ENCODE measurements around the gene DDX28. TPM values are rescaled to one million over a fixed set of nuclear protein-coding genes. Genes with fewer than 3 reads are reported as not detected.

DDX28 gene
- total RNA-seq, 6 donors from 2014 or later, result 4.4 to 13.2 (median 12.1) TPM

GRCh38 chr16:68041783-68042182 is 18.8 kb upstream of the DDX28 start:
- Histone ChIP-seq H3K4me3 (no peak overlapping the region), H3K9me3 (no peaks in the 10 kb centered on the region), H3K27ac (peak overlapping the region in 2 of 4 donors; percentile 34 to 83), H3K27me3 (no peaks in the 10 kb centered on the region), H3K4me1 (peaks cover 11 to 24% (median 19%) of the 10 kb centered on the region in 4 donors), H3K36me3 (peaks cover 0 to 16% (median 0%) of the 10 kb centered on the region in 4 donors)
- ATAC-seq (ENCODE audit: low FRiP score in 2 of 2), result peak in 1 of 2 donors; percentile 65
- no peak for DNase-seq
- WGBS, 2 donors, result 59 to 67% methylated on average over 2 of the region's 2 CpGs
- no peak for TF ChIP-seq POLR2AphosphoS5 (IDR thresholded peaks at IDR 0.05)
- no peak for TF ChIP-seq CTCF (IDR thresholded peaks at IDR 0.05)
- TF ChIP-seq POLR2A (IDR thresholded peaks at IDR 0.05), result no peak
- TF ChIP-seq EP300 (IDR thresholded peaks at IDR 0.05), result no peak

GRCh38 chr16:68040506-68041288 is 17.7 kb upstream of the DDX28 start:
- TF ChIP-seq EP300 (IDR thresholded peaks at IDR 0.05) (no peak), POLR2A (IDR thresholded peaks at IDR 0.05) (no peak), POLR2AphosphoS5 (IDR thresholded peaks at IDR 0.05) (no peak), CTCF (IDR thresholded peaks at IDR 0.05) (peak; percentile 85 to 92 (median 90))
- Histone ChIP-seq H3K4me1 (peaks cover 11 to 24% (median 19%) of the 10 kb centered on the region in 4 donors), H3K36me3 (peaks cover 0 to 16% (median 0%) of the 10 kb centered on the region in 4 donors), H3K9me3 (no peaks in the 10 kb centered on the region), H3K27ac (peak overlapping the region in 3 of 4 donors; percentile 46 to 83 (median 71)), H3K27me3 (no peaks in the 10 kb centered on the region), H3K4me3 (no peak overlapping the region)
- DNase-seq (peak; percentile 85 to 93), ATAC-seq (ENCODE audit: low FRiP score in 2 of 2) (peak; percentile 95 to 96)
- 62 to 72% methylated on average over 13 to 14 of the region's 14 CpGs for WGBS, 2 donors

GRCh38 chr16:68037841-68038597 is 15.0 kb upstream of the DDX28 start:
- TF ChIP-seq POLR2AphosphoS5 (IDR thresholded peaks at IDR 0.05) (no peak), POLR2A (IDR thresholded peaks at IDR 0.05) (no peak), EP300 (IDR thresholded peaks at IDR 0.05) (no peak), CTCF (IDR thresholded peaks at IDR 0.05) (no peak)
- 86 to 87% methylated on average over 9 of the region's 9 CpGs for WGBS, 2 donors
- Histone ChIP-seq H3K4me1 (peaks cover 11 to 24% (median 19%) of the 10 kb centered on the region in 4 donors), H3K27me3 (no peaks in the 10 kb centered on the region), H3K27ac (peak overlapping the region; percentile 38 to 83 (median 68)), H3K9me3 (no peaks in the 10 kb centered on the region), H3K36me3 (peaks cover 0 to 16% (median 0%) of the 10 kb centered on the region in 4 donors), H3K4me3 (no peak overlapping the region)
- no peak for DNase-seq
- ATAC-seq (ENCODE audit: low FRiP score in 2 of 2), result no peak

DNA sequence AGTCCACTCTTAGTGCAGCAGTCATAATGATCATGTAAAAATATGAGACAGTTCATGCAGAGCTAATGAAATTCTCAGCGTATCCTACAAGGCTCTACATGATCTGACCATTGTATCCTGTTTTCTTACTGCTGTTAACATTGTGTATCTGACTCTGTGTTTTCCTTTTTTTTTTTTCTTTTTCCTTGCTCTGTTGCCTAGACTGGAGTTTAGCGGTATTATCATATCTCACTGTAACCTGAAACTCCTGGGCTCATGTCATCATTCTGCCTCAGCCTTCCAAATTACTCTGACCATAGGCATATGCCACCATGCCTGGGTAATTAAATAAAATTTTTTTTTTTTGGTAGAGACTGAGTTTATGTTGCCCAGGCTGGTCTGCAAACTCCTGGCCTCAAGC is 12.2 kb upstream of the DDX28 start:
- DNase-seq, result no peak
- Histone ChIP-seq H3K27ac (no peak overlapping the region), H3K9me3 (no peaks in the 10 kb centered on the region), H3K27me3 (no peaks in the 10 kb centered on the region), H3K4me3 (no peak overlapping the region), H3K4me1 (peaks cover 6 to 13% (median 9%) of the 10 kb centered on the region in 4 donors), H3K36me3 (peaks cover 0 to 9% (median 0%) of the 10 kb centered on the region in 4 donors)
- no peak for ATAC-seq (ENCODE audit: low FRiP score in 2 of 2)
- WGBS, 2 donors, result 85 to 86% methylated on average over 2 of the region's 2 CpGs
- TF ChIP-seq POLR2AphosphoS5 (IDR thresholded peaks at IDR 0.05), result no peak
- no peak for TF ChIP-seq POLR2A (IDR thresholded peaks at IDR 0.05)

DNA sequence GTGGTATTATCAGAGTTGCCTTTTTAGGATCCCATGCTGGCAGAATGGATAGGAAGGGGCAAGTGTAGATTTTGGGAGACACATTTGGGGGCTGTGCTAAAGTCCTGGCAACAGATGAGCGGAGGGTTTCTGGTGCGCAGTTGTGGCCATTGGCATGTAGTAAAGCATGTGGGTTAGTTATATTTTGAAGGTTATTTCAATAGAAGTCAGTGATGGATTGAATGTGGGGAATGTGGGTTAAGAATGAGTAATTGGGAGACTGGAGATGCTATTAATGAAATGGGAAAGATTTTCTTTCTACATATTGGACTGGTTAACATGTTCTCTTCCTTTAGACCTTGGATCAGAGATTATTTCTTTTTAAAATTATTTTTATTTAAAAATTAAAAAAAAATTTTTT is 10.1 kb upstream of the DDX28 start:
- 96 to 97% methylated on average over 2 of the region's 2 CpGs for WGBS, 2 donors
- no peaks in the 10 kb centered on the region for H3K27me3 ChIP-seq
- H3K4me1 ChIP-seq, result peaks cover 1 to 9% (median 4%) of the 10 kb centered on the region in 4 donors
- no peak for ATAC-seq (ENCODE audit: low FRiP score in 2 of 2)
- TF ChIP-seq POLR2AphosphoS5 (IDR thresholded peaks at IDR 0.05), result no peak
- no peak for TF ChIP-seq POLR2A (IDR thresholded peaks at IDR 0.05)
- no peak for TF ChIP-seq CTCF (IDR thresholded peaks at IDR 0.05)
- TF ChIP-seq EP300 (IDR thresholded peaks at IDR 0.05), result no peak
- no peak overlapping the region for H3K27ac ChIP-seq
- H3K4me3 ChIP-seq, result no peak overlapping the region
- H3K9me3 ChIP-seq, result no peaks in the 10 kb centered on the region
- no peak for DNase-seq
- H3K36me3 ChIP-seq, result peaks cover 0 to 4% (median under 1%) of the 10 kb centered on the region in 4 donors
